GM12892 (cell line): ENCODE results near the gene FN3K.

ENCODE experiments used
- POLR2A ChIP-seq: IDR thresholded peaks from 2 replicates; pipeline ENCODE4 v1.6.1; 2011; ENCODE audit warnings: low read depth, low read length, control low read depth
- TAF1 ChIP-seq: IDR thresholded peaks from 2 replicates; pipeline ENCODE4 v1.6.1; 2011; ENCODE audit warnings: low read depth, mild to moderate bottlenecking, control low read depth, low read length, borderline replicate concordance

DNA sequence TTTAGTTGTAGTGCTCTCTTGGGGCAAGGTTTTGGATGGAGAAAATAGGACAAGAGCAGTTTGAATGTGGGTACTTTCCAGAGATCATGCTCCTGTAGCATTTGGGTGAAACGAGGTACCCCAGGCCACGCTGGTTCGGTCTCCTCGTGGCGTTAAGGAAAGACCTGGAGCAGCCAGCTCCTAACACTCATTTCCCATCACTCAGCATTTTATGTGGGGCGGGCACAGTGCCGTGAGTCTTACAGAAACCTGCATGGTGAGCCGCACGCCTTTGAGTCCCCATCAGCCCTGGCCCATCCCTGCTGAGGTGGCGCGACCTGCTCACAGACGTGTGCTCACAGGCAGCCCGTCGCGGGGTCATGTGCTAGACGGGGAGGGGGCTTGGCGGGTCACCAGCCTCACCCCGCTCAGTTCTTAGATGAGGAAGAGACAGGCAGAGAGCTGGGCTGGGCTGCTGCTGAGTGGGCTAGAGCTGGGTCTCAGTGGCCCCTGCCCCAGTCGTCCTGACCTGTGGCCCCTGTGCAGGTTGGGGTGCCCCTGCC lies 53.7 kb downstream of the FN3K start:
- TF ChIP-seq POLR2A: no peak
- TF ChIP-seq TAF1: no peak
